ENCODE results near the gene ACER1. TPM values are rescaled to one million over a fixed set of nuclear protein-coding genes. Genes with fewer than 3 reads are reported as not detected.
"Not testable (repeated sequence)": the region's sequence is repeated elsewhere in the genome, so short reads cannot be mapped to it uniquely, and the experiment has no call there.

The ACER1 gene
- total RNA-seq, 3 donors from 2014 or later: not detected

- intact Hi-C loops (cut with DNase I, micrococcal nuclease): no loop called here
- no peak for DNase-seq
- TF ChIP-seq CTCF (IDR thresholded peaks at IDR 0.05): no peak
- Histone ChIP-seq H3K36me3 (ENCODE audit: low read depth) (no peaks in the 10 kb centered on the region), H3K4me1 (ENCODE audit: low read depth) (no peaks in the 10 kb centered on the region), H3K4me3 (no peak overlapping the region), H3K9me3 (no peaks in the 10 kb centered on the region)
- no peak for ATAC-seq
Observed at GRCh38 chr19:6319376-6319775, 14.0 kb downstream of the ACER1 start.

DNA sequence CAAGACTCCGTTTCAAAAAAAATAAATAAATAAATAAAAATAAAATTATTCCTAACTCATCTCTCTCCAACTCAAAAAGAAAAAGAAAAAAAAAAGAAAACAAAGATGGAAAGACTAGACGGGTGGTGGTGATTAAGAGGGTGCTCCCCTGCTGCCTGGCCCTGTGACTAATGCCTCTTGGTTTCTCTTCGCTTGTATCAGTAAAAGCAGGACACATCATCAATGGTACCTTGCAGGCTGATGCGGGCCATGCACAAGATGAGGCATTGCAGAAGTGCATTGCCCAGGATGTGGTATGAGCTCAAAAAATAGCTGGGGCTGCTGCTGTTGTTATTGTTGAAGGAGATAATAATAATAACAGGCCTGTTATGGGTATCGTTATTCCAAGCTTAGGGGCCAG lies 14.6 kb downstream of the ACER1 start:
- no peaks in the 10 kb centered on the region for H3K36me3 ChIP-seq (ENCODE audit: low read depth)
- ATAC-seq: no peak
- no peaks in the 10 kb centered on the region for H3K9me3 ChIP-seq
- intact Hi-C loops (cut with DNase I, micrococcal nuclease): no loop called here
- DNase-seq: no peak
- TF ChIP-seq CTCF (IDR thresholded peaks at IDR 0.05): no peak
- H3K4me3 ChIP-seq: no peak overlapping the region
- no peaks in the 10 kb centered on the region for H3K4me1 ChIP-seq (ENCODE audit: low read depth)

GRCh38 chr19:6315646-6316045 lies 17.8 kb downstream of the ACER1 start:
- H3K4me3 ChIP-seq; H3K4me1 ChIP-seq (ENCODE audit: low read depth); intact Hi-C loops (cut with DNase I, micrococcal nuclease); H3K9me3 ChIP-seq; H3K36me3 ChIP-seq (ENCODE audit: low read depth); ATAC-seq; DNase-seq: not testable (repeated sequence)

- Histone ChIP-seq H3K4me3 (no peak overlapping the region), H3K36me3 (ENCODE audit: low read depth) (no peaks in the 10 kb centered on the region), H3K4me1 (ENCODE audit: low read depth) (no peaks in the 10 kb centered on the region), H3K9me3 (peaks cover 3% of the 10 kb centered on the region)
- ATAC-seq: no peak
- no peak for TF ChIP-seq CTCF (IDR thresholded peaks at IDR 0.05)
- DNase-seq: no peak
- intact Hi-C loops (cut with DNase I, micrococcal nuclease): no loop called here
Observed at GRCh38 chr19:6313398-6313969, 19.9 kb downstream of the ACER1 start.

- intact Hi-C loops (cut with DNase I, micrococcal nuclease): no loop called here
- ATAC-seq (no peak), DNase-seq (peak in 1 of 3 donors; percentile 3)
- no peaks in the 10 kb centered on the region for H3K36me3 ChIP-seq (ENCODE audit: low read depth)
- no peak for TF ChIP-seq CTCF (IDR thresholded peaks at IDR 0.05)
- peaks cover 3% of the 10 kb centered on the region for H3K9me3 ChIP-seq
- H3K4me1 ChIP-seq (ENCODE audit: low read depth): no peaks in the 10 kb centered on the region
- H3K4me3 ChIP-seq: no peak overlapping the region
Observed at GRCh38 chr19:6312018-6312417, 21.4 kb downstream of the ACER1 start.

DNA sequence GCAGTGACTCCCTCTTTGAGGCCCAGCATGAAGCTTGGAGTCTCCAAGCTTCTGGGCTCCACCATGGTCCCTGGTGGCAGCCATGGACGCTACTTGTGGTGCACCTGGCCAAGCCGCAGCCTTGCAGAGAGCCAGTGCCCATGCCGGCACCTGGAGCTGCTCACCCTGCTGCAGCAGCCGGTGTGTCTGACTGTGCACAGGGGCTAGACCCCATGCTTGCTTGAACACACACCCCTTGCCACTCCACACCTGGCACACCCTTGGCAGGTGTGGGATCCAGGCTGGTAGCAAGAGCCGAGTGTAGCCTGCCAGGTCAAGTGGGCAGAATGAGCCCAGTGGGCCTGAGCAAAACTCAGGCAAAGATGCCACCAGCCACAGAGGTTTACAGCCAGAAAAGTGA lies 35.0 kb downstream of the ACER1 start:
- H3K4me1 ChIP-seq (ENCODE audit: low read depth): no peaks in the 10 kb centered on the region
- DNase-seq: no peak
- intact Hi-C loops (cut with DNase I, micrococcal nuclease): loop anchor here in 1 of 2 donors (5.0 kb wide), 1 partner anchor 81 kb away; no protein-coding TSS in a partner anchor
- H3K36me3 ChIP-seq (ENCODE audit: low read depth): no peaks in the 10 kb centered on the region
- ATAC-seq: no peak
- H3K9me3 ChIP-seq: peaks cover 10% of the 10 kb centered on the region
- H3K4me3 ChIP-seq: no peak overlapping the region
- TF ChIP-seq CTCF (IDR thresholded peaks at IDR 0.05): no peak
